ENCODE measurements around the gene DNASE2B.

DNA sequence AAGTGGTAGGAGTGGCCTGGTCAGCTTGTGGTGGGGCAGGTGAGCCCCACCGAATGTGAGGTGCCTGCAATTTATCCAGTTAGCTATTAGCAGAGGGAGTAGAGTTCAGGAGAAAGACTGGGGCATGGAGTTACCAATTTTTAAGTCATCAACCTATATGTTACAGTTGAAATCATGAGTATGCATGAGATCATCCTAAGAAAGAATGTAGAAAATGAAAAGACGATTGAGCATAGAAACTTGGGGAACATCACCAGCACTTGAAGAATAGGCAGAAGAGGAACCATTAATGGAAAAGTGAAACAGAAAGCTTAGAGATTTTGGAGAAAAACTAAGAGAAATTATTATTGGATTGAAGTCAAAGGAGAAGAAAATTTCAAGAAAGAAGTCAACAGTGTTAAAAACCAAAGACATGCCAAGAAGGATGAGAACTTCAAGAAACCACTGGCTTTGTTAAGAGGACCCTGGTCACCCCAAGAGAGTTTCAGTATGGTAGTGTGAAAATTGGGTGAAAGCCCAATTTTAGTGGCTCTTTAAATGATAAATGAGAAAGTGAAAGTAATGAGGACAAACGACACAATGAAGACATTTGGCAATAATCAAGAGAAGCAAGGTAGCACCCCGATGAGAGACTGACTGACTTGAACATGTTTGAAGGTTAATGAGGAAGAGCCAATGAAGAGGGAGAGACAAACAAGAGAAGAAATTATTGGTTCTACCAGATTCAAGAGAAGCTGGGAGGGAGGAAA lies 36.7 kb downstream of the DNASE2B start:
- TF ChIP-seq, protein P1, sequence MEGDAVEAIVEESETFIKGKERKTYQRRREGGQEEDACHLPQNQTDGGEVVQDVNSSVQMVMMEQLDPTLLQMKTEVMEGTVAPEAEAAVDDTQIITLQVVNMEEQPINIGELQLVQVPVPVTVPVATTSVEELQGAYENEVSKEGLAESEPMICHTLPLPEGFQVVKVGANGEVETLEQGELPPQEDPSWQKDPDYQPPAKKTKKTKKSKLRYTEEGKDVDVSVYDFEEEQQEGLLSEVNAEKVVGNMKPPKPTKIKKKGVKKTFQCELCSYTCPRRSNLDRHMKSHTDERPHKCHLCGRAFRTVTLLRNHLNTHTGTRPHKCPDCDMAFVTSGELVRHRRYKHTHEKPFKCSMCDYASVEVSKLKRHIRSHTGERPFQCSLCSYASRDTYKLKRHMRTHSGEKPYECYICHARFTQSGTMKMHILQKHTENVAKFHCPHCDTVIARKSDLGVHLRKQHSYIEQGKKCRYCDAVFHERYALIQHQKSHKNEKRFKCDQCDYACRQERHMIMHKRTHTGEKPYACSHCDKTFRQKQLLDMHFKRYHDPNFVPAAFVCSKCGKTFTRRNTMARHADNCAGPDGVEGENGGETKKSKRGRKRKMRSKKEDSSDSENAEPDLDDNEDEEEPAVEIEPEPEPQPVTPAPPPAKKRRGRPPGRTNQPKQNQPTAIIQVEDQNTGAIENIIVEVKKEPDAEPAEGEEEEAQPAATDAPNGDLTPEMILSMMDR (IDR thresholded peaks at IDR 0.05): no peak
- TF ChIP-seq POLR2AphosphoS5 (IDR thresholded peaks at IDR 0.05): no peak

Data from prostate gland (tissue), 2 donors.